ENCODE results near the gene EML5. TPM values are rescaled to one million over a fixed set of nuclear protein-coding genes. Genes with fewer than 3 reads are reported as not detected.

Gene EML5
- total RNA-seq, 1 donor from 2014 or later, result 2.4 TPM

- peaks cover 20% of the 10 kb centered on the region for H3K36me3 ChIP-seq
- no peak overlapping the region for H3K27ac ChIP-seq
- no peak for TF ChIP-seq CTCF (IDR thresholded peaks at IDR 0.05)
- intact Hi-C loops (cut with DNase I), result no loop called here
- ATAC-seq (no peak), DNase-seq (no peak)
- H3K9me3 ChIP-seq, result no peaks in the 10 kb centered on the region
- H3K27me3 ChIP-seq (ENCODE audit: low read depth), result no peaks in the 10 kb centered on the region
- H3K4me1 ChIP-seq, result peaks cover 6% of the 10 kb centered on the region
- no peak overlapping the region for H3K4me3 ChIP-seq
Measured at GRCh38 chr14:88618476-88618875, 174.3 kb downstream of the EML5 start.

- Histone ChIP-seq H3K4me1 (peaks cover 10% of the 10 kb centered on the region), H3K4me3 (no peak overlapping the region), H3K36me3 (peaks cover 29% of the 10 kb centered on the region), H3K9me3 (no peaks in the 10 kb centered on the region), H3K27me3 (ENCODE audit: low read depth) (no peaks in the 10 kb centered on the region), H3K27ac (no peak overlapping the region)
- TF ChIP-seq CTCF (IDR thresholded peaks at IDR 0.05), result no peak
- ATAC-seq (no peak), DNase-seq (no peak)
- intact Hi-C loops (cut with DNase I), result no loop called here
Measured at GRCh38 chr14:88617479-88617878, 175.3 kb downstream of the EML5 start.

GRCh38 chr14:88616697-88617096 is 176.1 kb downstream of the EML5 start:
- Histone ChIP-seq H3K9me3 (no peaks in the 10 kb centered on the region), H3K4me1 (peaks cover 10% of the 10 kb centered on the region), H3K4me3 (no peak overlapping the region), H3K27ac (no peak overlapping the region), H3K36me3 (peaks cover 37% of the 10 kb centered on the region), H3K27me3 (ENCODE audit: low read depth) (no peaks in the 10 kb centered on the region)
- intact Hi-C loops (cut with DNase I), result no loop called here
- TF ChIP-seq CTCF (IDR thresholded peaks at IDR 0.05), result no peak
- no peak for ATAC-seq
- no peak for DNase-seq

- no peaks in the 10 kb centered on the region for H3K9me3 ChIP-seq
- DNase-seq, result no peak
- no peak overlapping the region for H3K27ac ChIP-seq
- peaks cover 60% of the 10 kb centered on the region for H3K36me3 ChIP-seq
- H3K4me1 ChIP-seq, result peaks cover 10% of the 10 kb centered on the region
- H3K27me3 ChIP-seq (ENCODE audit: low read depth), result no peaks in the 10 kb centered on the region
- intact Hi-C loops (cut with DNase I), result no loop called here
- TF ChIP-seq CTCF (IDR thresholded peaks at IDR 0.05), result no peak
- H3K4me3 ChIP-seq, result no peak overlapping the region
- ATAC-seq, result no peak
Measured at GRCh38 chr14:88614218-88614907, 178.4 kb downstream of the EML5 start.

GRCh38 chr14:88613552-88614010 is 179.2 kb downstream of the EML5 start:
- no peak for TF ChIP-seq CTCF (IDR thresholded peaks at IDR 0.05)
- DNase-seq (no peak), ATAC-seq (peak; percentile 27 to 39)
- Histone ChIP-seq H3K4me1 (peaks cover 10% of the 10 kb centered on the region), H3K27me3 (ENCODE audit: low read depth) (no peaks in the 10 kb centered on the region), H3K4me3 (no peak overlapping the region), H3K27ac (no peak overlapping the region), H3K36me3 (peaks cover 68% of the 10 kb centered on the region), H3K9me3 (no peaks in the 10 kb centered on the region)
- intact Hi-C loops (cut with DNase I), result no loop called here
